ENCODE results near the gene MAP4K4. TPM values are rescaled to one million over a fixed set of nuclear protein-coding genes. Genes with fewer than 3 reads are reported as not detected.

MAP4K4 gene
- total and polyA plus RNA-seq, 4 donors: 19.7 to 91.7 (median 54.0) TPM

DNA sequence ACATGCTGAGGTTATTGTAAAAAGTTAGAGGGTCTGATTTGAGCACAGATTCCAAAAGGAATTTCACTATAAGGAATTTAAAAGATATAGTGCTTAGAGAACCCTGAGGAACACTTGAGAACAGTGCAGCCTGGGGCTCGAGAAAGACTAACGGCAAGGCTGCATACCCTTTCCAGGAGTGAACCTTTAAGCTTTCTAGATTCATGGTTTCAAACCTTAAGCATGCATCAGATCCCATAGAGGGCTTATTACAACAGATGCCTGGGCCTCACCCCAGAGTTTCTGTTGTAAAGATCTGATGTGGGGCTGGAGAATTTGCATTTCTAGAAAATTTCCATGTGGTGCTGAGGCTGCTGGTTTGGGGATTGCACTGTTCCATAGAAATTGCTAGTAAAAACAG lies 203.7 kb downstream of the MAP4K4 start:
- Histone ChIP-seq H3K36me3 (ENCODE audit: control insufficient read depth in 4 of 4, insufficient read depth in 4 of 4, low read length in 4 of 4) (no peaks in the 10 kb centered on the region), H3K27me3 (ENCODE audit: control insufficient read depth in 3 of 3, insufficient read depth in 3 of 3, low read length in 2 of 3) (no peaks in the 10 kb centered on the region), H3K27ac (ENCODE audit: low read depth in 1 of 2, low read length in 1 of 2) (no peak overlapping the region), H3K9ac (ENCODE audit: insufficient read depth in 1 of 2, low read length in 2 of 2) (no peak overlapping the region), H3K9me3 (ENCODE audit: control insufficient read depth in 4 of 4, insufficient read depth in 3 of 4, low read length in 3 of 4) (peaks cover 0 to 11% (median 3%) of the 10 kb centered on the region in 4 donors), H3K4me1 (ENCODE audit: control insufficient read depth in 5 of 5, insufficient read depth in 5 of 5, low read length in 5 of 5) (peaks cover 0 to 3% (median 0%) of the 10 kb centered on the region in 5 donors), H3K4me3 (no peak overlapping the region)
- TF ChIP-seq, protein P1, sequence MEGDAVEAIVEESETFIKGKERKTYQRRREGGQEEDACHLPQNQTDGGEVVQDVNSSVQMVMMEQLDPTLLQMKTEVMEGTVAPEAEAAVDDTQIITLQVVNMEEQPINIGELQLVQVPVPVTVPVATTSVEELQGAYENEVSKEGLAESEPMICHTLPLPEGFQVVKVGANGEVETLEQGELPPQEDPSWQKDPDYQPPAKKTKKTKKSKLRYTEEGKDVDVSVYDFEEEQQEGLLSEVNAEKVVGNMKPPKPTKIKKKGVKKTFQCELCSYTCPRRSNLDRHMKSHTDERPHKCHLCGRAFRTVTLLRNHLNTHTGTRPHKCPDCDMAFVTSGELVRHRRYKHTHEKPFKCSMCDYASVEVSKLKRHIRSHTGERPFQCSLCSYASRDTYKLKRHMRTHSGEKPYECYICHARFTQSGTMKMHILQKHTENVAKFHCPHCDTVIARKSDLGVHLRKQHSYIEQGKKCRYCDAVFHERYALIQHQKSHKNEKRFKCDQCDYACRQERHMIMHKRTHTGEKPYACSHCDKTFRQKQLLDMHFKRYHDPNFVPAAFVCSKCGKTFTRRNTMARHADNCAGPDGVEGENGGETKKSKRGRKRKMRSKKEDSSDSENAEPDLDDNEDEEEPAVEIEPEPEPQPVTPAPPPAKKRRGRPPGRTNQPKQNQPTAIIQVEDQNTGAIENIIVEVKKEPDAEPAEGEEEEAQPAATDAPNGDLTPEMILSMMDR (IDR thresholded peaks at IDR 0.05; ENCODE audit: control extremely low read depth, extremely low read depth): no peak
- DNase-seq (no peak), ATAC-seq (ENCODE audit: insufficient read depth, low FRiP score) (no peak)
- 82 to 96% methylated on average over 2 of the region's 2 CpGs for WGBS, 2 donors

DNA sequence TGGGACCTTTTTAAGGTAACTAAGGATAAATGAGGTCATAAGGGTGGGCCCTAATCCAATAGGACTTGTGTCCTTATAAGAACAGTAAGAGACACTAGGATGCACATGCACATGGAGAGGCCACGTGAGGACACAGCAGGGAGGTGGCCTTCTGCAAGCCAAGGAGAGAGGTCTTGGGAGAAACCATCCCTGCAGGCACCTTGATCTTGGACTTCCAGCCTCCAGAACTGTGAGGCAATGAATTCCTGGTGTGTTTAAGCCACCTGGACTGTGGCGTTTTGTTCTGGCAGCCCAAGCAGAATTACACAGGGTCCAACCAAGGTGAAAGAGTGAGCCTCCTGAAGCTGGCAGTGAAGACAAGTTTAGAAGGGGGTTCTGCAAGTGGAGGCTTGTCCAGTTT lies 204.7 kb downstream of the MAP4K4 start:
- Histone ChIP-seq H3K4me1 (ENCODE audit: control insufficient read depth in 5 of 5, insufficient read depth in 5 of 5, low read length in 5 of 5) (peaks cover 0 to 3% (median 0%) of the 10 kb centered on the region in 5 donors), H3K9me3 (ENCODE audit: control insufficient read depth in 4 of 4, insufficient read depth in 3 of 4, low read length in 3 of 4) (peaks cover 0 to 11% (median 3%) of the 10 kb centered on the region in 4 donors), H3K27me3 (ENCODE audit: control insufficient read depth in 3 of 3, insufficient read depth in 3 of 3, low read length in 2 of 3) (no peaks in the 10 kb centered on the region), H3K36me3 (ENCODE audit: control insufficient read depth in 4 of 4, insufficient read depth in 4 of 4, low read length in 4 of 4) (no peaks in the 10 kb centered on the region), H3K27ac (ENCODE audit: low read depth in 1 of 2, low read length in 1 of 2) (no peak overlapping the region), H3K4me3 (no peak overlapping the region), H3K9ac (ENCODE audit: insufficient read depth in 1 of 2, low read length in 2 of 2) (no peak overlapping the region)
- no peak for ATAC-seq (ENCODE audit: insufficient read depth, low FRiP score)
- no peak for DNase-seq
- TF ChIP-seq, protein P1 (IDR thresholded peaks at IDR 0.05; ENCODE audit: control extremely low read depth, extremely low read depth): no peak
- 94 to 98% methylated on average over 2 of the region's 2 CpGs for WGBS, 2 donors

DNA sequence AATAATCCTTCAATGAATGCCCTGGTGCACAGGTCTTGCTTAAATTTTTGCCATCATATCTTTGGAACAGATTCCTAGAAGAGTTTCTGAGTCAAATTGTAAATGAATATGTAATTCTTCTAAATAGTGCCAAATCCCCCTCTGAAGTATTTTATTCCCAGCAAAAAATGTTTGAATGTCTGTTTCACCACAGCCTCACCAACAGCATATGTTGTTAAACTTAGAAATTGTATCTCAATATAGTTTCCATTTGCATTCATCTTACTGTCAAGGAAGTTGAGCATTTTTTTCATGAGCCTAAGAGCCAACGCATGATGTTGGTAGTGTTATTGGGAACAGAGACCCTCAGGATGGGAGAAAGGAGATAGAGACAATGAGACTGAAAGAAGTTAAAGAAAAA lies 207.4 kb downstream of the MAP4K4 start:
- DNase-seq (no peak), ATAC-seq (ENCODE audit: insufficient read depth, low FRiP score) (no peak)
- H3K9ac ChIP-seq (ENCODE audit: insufficient read depth in 1 of 2, low read length in 2 of 2): no peak overlapping the region
- peaks cover 0 to 3% (median 0%) of the 10 kb centered on the region in 5 donors for H3K4me1 ChIP-seq (ENCODE audit: control insufficient read depth in 5 of 5, insufficient read depth in 5 of 5, low read length in 5 of 5)
- H3K4me3 ChIP-seq: no peak overlapping the region
- H3K36me3 ChIP-seq (ENCODE audit: control insufficient read depth in 4 of 4, insufficient read depth in 4 of 4, low read length in 4 of 4): no peaks in the 10 kb centered on the region
- TF ChIP-seq, protein P1 (IDR thresholded peaks at IDR 0.05; ENCODE audit: control extremely low read depth, extremely low read depth): no peak
- no peaks in the 10 kb centered on the region for H3K27me3 ChIP-seq (ENCODE audit: control insufficient read depth in 3 of 3, insufficient read depth in 3 of 3, low read length in 2 of 3)
- H3K9me3 ChIP-seq (ENCODE audit: control insufficient read depth in 4 of 4, insufficient read depth in 3 of 4, low read length in 3 of 4): peaks cover 0 to 13% (median 9%) of the 10 kb centered on the region in 4 donors
- 89 to 90% methylated on average over 1 of the region's 1 CpG for WGBS, 2 donors
- no peak overlapping the region for H3K27ac ChIP-seq (ENCODE audit: low read depth in 1 of 2, low read length in 1 of 2)

DNA sequence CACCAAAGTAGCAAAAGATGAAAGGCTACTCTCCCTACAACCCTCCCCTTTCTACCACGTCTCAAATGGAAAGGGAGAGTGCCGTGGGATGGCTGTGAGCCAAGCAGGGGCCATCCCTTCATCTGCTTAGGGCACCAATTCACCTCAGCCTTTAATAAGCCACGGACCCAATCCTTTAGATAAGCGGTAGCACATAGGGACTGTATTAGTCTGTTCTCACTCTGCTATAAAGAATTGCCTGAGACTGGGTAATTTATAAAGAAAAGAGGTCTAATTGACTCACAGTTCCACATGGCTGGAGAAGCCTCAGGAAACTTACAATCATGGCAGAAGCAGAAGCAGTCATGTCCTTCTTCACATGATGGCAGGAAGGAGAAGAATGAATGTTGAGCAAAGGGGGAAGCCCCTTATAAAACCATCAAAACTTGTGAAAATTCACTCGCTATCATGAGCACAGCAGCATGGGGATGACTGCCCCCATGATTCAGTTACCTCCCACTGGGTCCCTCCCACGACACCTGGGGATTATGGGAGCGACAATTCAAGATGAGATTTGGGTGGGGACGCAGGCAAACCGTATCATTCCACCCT lies 208.3 kb downstream of the MAP4K4 start:
- Histone ChIP-seq H3K27ac (ENCODE audit: low read depth in 1 of 2, low read length in 1 of 2) (no peak overlapping the region), H3K9ac (ENCODE audit: insufficient read depth in 1 of 2, low read length in 2 of 2) (no peak overlapping the region), H3K4me1 (ENCODE audit: control insufficient read depth in 5 of 5, insufficient read depth in 5 of 5, low read length in 5 of 5) (no peaks in the 10 kb centered on the region), H3K4me3 (no peak overlapping the region), H3K27me3 (ENCODE audit: control insufficient read depth in 3 of 3, insufficient read depth in 3 of 3, low read length in 2 of 3) (no peaks in the 10 kb centered on the region), H3K9me3 (ENCODE audit: control insufficient read depth in 4 of 4, insufficient read depth in 3 of 4, low read length in 3 of 4) (peaks cover 0 to 18% (median 9%) of the 10 kb centered on the region in 4 donors), H3K36me3 (ENCODE audit: control insufficient read depth in 4 of 4, insufficient read depth in 4 of 4, low read length in 4 of 4) (no peaks in the 10 kb centered on the region)
- ATAC-seq (ENCODE audit: insufficient read depth, low FRiP score) (no peak), DNase-seq (no peak)
- TF ChIP-seq, protein P1 (IDR thresholded peaks at IDR 0.05; ENCODE audit: control extremely low read depth, extremely low read depth): no peak
- 77 to 88% methylated on average over 9 of the region's 9 CpGs for WGBS, 2 donors

Measured in lung (tissue), 12 donors.